ENCODE results near the gene NPLOC4.
"Not testable (repeated sequence)": the region's sequence is repeated elsewhere in the genome, so short reads cannot be mapped to it uniquely, and the experiment has no call there.

The NPLOC4 gene

DNA sequence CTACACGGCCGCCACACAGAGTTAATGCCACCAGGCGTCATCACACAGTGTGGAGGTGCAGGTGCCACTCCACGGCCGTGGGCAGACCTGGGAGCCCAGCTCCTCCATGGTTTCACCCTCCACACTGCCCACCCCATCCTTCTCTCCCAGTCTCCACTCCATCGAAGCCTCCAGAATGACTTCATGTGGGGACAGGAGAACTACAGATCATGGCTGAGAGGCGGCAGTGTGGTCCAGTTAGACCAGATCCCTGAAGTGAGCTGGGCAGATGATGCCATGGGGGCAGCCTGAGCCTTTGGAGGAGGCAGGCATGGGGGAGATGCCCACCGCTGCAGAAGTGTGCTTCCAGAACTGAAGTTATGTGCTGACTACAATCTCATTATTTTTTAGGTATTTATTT is 46.8 kb downstream of the NPLOC4 start:
- in situ Hi-C loops (cut with HindIII; ENCODE audit: low sequenced_read_pairs), result no loop called here

DNA sequence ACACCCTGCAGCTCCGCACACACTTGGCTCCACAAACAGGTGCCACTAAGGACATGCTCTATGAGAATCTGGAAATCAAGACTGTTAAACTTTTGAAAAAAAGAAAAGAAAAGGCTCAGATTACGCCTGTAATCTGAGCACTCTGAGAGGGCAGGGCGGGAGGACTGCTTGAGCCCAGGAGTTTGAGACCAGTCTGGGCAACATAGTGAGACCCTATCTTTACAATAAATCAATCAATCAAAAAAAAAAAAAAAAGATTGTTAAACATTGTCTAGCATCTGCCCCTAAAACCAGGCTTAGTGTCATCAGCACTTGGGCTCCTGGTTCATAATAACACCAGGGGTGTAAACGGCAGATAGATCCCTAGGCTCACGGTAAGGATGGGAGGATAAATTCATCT is 47.3 kb downstream of the NPLOC4 start:
- DNase-seq (ENCODE audit: low read depth), result no peak
- TF ChIP-seq, protein P1, sequence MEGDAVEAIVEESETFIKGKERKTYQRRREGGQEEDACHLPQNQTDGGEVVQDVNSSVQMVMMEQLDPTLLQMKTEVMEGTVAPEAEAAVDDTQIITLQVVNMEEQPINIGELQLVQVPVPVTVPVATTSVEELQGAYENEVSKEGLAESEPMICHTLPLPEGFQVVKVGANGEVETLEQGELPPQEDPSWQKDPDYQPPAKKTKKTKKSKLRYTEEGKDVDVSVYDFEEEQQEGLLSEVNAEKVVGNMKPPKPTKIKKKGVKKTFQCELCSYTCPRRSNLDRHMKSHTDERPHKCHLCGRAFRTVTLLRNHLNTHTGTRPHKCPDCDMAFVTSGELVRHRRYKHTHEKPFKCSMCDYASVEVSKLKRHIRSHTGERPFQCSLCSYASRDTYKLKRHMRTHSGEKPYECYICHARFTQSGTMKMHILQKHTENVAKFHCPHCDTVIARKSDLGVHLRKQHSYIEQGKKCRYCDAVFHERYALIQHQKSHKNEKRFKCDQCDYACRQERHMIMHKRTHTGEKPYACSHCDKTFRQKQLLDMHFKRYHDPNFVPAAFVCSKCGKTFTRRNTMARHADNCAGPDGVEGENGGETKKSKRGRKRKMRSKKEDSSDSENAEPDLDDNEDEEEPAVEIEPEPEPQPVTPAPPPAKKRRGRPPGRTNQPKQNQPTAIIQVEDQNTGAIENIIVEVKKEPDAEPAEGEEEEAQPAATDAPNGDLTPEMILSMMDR (IDR thresholded peaks at IDR 0.05; ENCODE audit: low read depth, low read length, missing control alignments), result no peak
- in situ Hi-C loops (cut with HindIII; ENCODE audit: low sequenced_read_pairs), result no loop called here
- no peak overlapping the region for H3K4me3 ChIP-seq (ENCODE audit: low read depth, low read length)

More for the DNA sequence above, 46.8 kb downstream of the NPLOC4 start:
- DNase-seq (ENCODE audit: low read depth), result no peak
- no peak overlapping the region for H3K4me3 ChIP-seq (ENCODE audit: low read depth, low read length)
- TF ChIP-seq, protein P1 (IDR thresholded peaks at IDR 0.05; ENCODE audit: low read depth, low read length, missing control alignments), result no peak

DNA sequence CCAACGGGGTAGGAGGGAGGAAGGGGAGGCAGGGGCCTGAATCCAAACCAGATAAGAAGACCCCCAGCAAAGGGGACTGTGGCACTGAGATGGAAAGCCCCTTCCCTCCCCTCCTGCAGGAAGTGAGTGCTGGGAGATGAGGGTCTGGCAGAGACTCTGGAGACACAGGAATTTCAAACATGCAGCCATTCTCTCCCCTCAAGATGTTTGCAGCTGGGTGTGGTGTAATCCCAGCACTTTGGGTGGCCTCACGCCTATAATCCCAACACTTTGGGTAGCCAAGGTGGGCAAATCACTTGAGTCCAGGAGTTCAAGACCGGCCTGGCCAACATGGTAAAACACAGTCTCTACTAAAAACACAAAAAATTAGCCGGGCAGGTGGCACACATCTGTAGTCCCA is 50.8 kb downstream of the NPLOC4 start:
- in situ Hi-C loops (cut with HindIII; ENCODE audit: low sequenced_read_pairs), result no loop called here
- DNase-seq (ENCODE audit: low read depth), result no peak
- TF ChIP-seq, protein P1 (IDR thresholded peaks at IDR 0.05; ENCODE audit: low read depth, low read length, missing control alignments), result no peak
- no peak overlapping the region for H3K4me3 ChIP-seq (ENCODE audit: low read depth, low read length)

DNA sequence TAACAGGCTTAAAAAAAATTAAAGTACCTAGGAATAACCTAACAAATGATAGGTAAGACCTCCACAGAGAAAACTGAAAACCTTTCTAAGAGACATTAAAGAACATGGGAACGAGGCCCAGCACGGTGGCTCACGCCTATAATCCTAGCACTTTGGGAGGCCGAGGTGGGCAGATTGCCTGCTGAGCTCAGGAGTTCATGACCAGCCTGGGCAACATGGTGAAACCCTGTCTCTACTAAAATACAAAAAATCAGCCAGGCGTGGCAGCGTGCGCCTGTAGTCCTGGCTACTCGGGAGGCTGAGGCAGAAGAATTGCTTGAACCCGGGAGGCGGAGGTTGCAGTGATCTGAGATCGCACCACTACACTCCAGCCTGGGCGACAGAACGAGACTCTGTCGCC is 52.1 kb downstream of the NPLOC4 start:
- H3K4me3 ChIP-seq (ENCODE audit: low read depth, low read length); in situ Hi-C loops (cut with HindIII; ENCODE audit: low sequenced_read_pairs); DNase-seq (ENCODE audit: low read depth): not testable (repeated sequence)

DNA sequence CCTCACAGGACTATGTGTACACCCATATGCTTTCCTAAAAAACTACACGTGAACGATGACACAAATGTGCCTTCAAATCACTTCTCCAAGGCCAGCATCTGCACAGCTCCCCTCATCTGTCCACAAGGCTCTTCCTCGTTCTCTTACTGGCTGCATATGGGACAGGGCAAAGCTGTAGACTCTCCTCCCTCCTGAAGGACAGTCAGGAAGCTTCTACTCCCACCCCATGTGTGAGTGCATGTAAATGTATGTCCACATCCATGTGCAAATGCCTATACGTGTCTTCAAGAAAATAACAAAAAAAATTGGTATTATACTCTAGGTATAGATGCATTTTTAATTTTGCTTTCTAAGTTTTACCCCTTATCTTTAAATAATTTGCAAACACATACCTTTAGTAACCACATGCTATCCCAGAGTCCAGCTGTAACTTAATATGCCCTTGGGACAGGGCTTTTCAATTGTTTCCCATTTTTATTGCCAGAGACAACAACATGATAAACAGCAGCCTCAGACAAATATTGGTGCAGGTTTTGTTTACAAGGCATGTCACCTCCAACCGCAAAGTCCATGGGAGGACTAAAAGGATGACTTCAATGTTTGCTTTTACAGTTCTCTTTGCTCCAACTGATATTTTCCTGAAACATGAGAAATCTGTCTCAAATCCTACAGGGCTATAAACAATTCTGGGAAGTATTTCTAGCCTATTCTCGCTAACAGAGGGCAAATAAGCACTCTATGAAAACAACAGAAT is 53.1 kb downstream of the NPLOC4 start:
- in situ Hi-C loops (cut with HindIII; ENCODE audit: low sequenced_read_pairs), result no loop called here
- no peak overlapping the region for H3K4me3 ChIP-seq (ENCODE audit: low read depth, low read length)
- TF ChIP-seq, protein P1 (IDR thresholded peaks at IDR 0.05; ENCODE audit: low read depth, low read length, missing control alignments), result no peak
- no peak for DNase-seq (ENCODE audit: low read depth)

DNA sequence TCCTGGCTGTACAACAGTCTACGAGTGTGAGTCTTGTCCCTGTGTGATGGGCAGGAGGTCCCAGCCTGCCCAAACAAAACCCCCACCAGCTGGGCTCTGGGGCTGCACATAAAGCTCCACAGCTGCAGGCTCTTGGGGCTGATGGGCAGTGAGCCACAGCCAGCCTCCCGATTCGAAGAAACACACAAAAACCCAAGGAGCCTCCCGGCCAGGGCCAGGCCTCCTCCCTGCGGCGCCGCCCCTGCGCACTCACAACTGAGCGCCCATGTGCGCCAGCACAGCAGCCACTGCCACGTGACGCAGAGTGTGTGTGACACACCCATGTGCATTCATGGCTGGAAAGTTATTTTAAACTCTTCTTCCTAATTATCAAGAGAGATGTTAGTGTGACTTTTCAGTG is 54.2 kb downstream of the NPLOC4 start:
- in situ Hi-C loops (cut with HindIII; ENCODE audit: low sequenced_read_pairs), result no loop called here
- no peak for DNase-seq (ENCODE audit: low read depth)
- TF ChIP-seq, protein P1 (IDR thresholded peaks at IDR 0.05; ENCODE audit: low read depth, low read length, missing control alignments), result no peak
- no peak overlapping the region for H3K4me3 ChIP-seq (ENCODE audit: low read depth, low read length)

DNA sequence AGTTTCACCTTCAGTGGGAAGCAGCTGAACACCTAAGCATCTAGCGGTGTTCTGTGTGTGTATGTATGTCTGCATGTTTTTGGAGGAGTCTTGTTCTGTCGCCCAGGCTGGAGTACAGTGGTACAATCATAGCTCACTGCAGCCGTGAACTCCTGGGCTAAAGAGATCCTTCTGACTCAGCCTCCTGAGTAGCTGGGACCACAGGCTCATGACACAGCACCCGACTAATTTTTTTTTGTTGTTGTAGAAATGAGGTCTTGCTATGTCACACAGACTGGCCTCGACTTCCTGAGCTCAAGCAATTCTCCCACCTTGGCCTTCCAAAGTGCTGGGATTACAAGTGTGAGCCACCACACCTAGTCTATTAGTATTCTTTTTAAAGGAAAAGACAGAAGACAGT is 54.6 kb downstream of the NPLOC4 start:
- DNase-seq (ENCODE audit: low read depth), result no peak
- H3K4me3 ChIP-seq (ENCODE audit: low read depth, low read length), result no peak overlapping the region

More for the DNA sequence above, 54.6 kb downstream of the NPLOC4 start:
- TF ChIP-seq, protein P1 (IDR thresholded peaks at IDR 0.05; ENCODE audit: low read depth, low read length, missing control alignments), result no peak
- in situ Hi-C loops (cut with HindIII; ENCODE audit: low sequenced_read_pairs), result no loop called here
